Measurements from ENCODE around the gene CYP1A2. TPM values are rescaled to one million over a fixed set of nuclear protein-coding genes. Genes with fewer than 3 reads are reported as not detected.

The CYP1A2 gene
- total and polyA plus RNA-seq, 8 donors: 0.15 to 0.58 (median 0.31) TPM; not detected in 1

GRCh38 chr15:74802290-74802689, 53.6 kb downstream of the CYP1A2 start:
- H3K4me1 ChIP-seq: peaks cover 7 to 34% of the 10 kb centered on the region in 2 donors
- intact Hi-C loops (cut with DNase I): no loop called here
- no peak for TF ChIP-seq CTCF (IDR thresholded peaks at IDR 0.05)
- H3K27me3 ChIP-seq: no peaks in the 10 kb centered on the region
- DNase-seq: peak in 1 of 4 donors; percentile 79
- ATAC-seq: no peak
- no peak overlapping the region for H3K4me3 ChIP-seq
- H3K36me3 ChIP-seq: peaks cover 0 to 70% of the 10 kb centered on the region in 2 donors
- H3K27ac ChIP-seq: no peak overlapping the region
- H3K9me3 ChIP-seq: no peaks in the 10 kb centered on the region

GRCh38 chr15:74802862-74803447, 54.3 kb downstream of the CYP1A2 start:
- intact Hi-C loops (cut with DNase I): no loop called here
- Histone ChIP-seq H3K27me3 (no peaks in the 10 kb centered on the region), H3K9me3 (no peaks in the 10 kb centered on the region), H3K4me1 (peaks cover 7 to 29% of the 10 kb centered on the region in 2 donors), H3K27ac (no peak overlapping the region), H3K4me3 (no peak overlapping the region), H3K36me3 (peaks cover 0 to 67% of the 10 kb centered on the region in 2 donors)
- ATAC-seq: no peak
- peak in 1 of 4 donors; percentile 72 for DNase-seq
- no peak for TF ChIP-seq CTCF (IDR thresholded peaks at IDR 0.05)

GRCh38 chr15:74804935-74805334, 56.3 kb downstream of the CYP1A2 start:
- Histone ChIP-seq H3K27me3 (no peaks in the 10 kb centered on the region), H3K27ac (no peak overlapping the region), H3K36me3 (peaks cover 0 to 47% of the 10 kb centered on the region in 2 donors), H3K4me3 (no peak overlapping the region), H3K9me3 (no peaks in the 10 kb centered on the region), H3K4me1 (peaks cover 2 to 10% of the 10 kb centered on the region in 2 donors)
- TF ChIP-seq CTCF (IDR thresholded peaks at IDR 0.05): no peak
- DNase-seq (peak in 1 of 4 donors; percentile 12), ATAC-seq (no peak)
- intact Hi-C loops (cut with DNase I): no loop called here

Small RNA genes within 50 kb of the gene (microRNA-seq; reads per million reads assigned to microRNA genes)
- gene MIR4513: 0 reads per million in 2 donors

Other genes starting within 250 kb of the CYP1A2 start
- 10 to 100 TPM in 1 of 2 donors, 1 to 10 TPM in 1; 5.8 to 12.1 TPM for gene ARID3B, start 207.6 kb upstream of the CYP1A2 start, total RNA-seq
- gene ARID3B, start 207.6 kb upstream of the CYP1A2 start, polyA plus RNA-seq (ENCODE audit: insufficient read length in 6 of 6): 10 to 100 TPM in 5 of 6 donors, 1 to 10 TPM in 1; 9.3 to 11.4 (median 11.1) TPM
- gene CLK3, start 133.0 kb upstream of the CYP1A2 start, total RNA-seq: 10 to 100 TPM; 58.0 to 70.0 TPM
- 10 to 100 TPM; 69.1 to 91.0 (median 81.8) TPM for gene CLK3, start 133.0 kb upstream of the CYP1A2 start, polyA plus RNA-seq (ENCODE audit: insufficient read length in 6 of 6)
- gene EDC3, start 52.8 kb upstream of the CYP1A2 start, total RNA-seq: 10 to 100 TPM; 27.9 to 28.0 TPM
- gene EDC3, start 52.8 kb upstream of the CYP1A2 start, polyA plus RNA-seq (ENCODE audit: insufficient read length in 6 of 6): 10 to 100 TPM; 34.9 to 43.6 (median 37.4) TPM
- not detected for gene CYP1A1, start 23.3 kb upstream of the CYP1A2 start, total RNA-seq
- gene CYP1A1, start 23.3 kb upstream of the CYP1A2 start, polyA plus RNA-seq (ENCODE audit: insufficient read length in 6 of 6): 1 to 10 TPM in 2 of 6 donors, under 1 TPM in 4; 0.31 to 1.4 (median 0.86) TPM
- 100 to 1,000 TPM in 1 of 2 donors, 10 to 100 TPM in 1; 52.3 to 101 TPM for gene CSK, start 33.2 kb downstream of the CYP1A2 start, total RNA-seq
- 10 to 100 TPM; 41.5 to 55.9 (median 48.3) TPM for gene CSK, start 33.2 kb downstream of the CYP1A2 start, polyA plus RNA-seq (ENCODE audit: insufficient read length in 6 of 6)
- under 1 TPM in 1 of 2 donors, not detected in 1; 0.39 TPM for gene LMAN1L, start 64.0 kb downstream of the CYP1A2 start, total RNA-seq
- under 1 TPM in 2 of 6 donors, not detected in 4; 0.08 to 0.32 TPM for gene LMAN1L, start 64.0 kb downstream of the CYP1A2 start, polyA plus RNA-seq (ENCODE audit: insufficient read length in 6 of 6)
- gene CPLX3, start 77.8 kb downstream of the CYP1A2 start, total RNA-seq: not detected
- under 1 TPM in 1 of 6 donors, not detected in 5; 0.14 TPM for gene CPLX3, start 77.8 kb downstream of the CYP1A2 start, polyA plus RNA-seq (ENCODE audit: insufficient read length in 6 of 6)
- 10 to 100 TPM; 37.4 to 45.1 TPM for gene ULK3, start 94.3 kb downstream of the CYP1A2 start, total RNA-seq
- 10 to 100 TPM; 27.3 to 44.8 (median 34.9) TPM for gene ULK3, start 94.3 kb downstream of the CYP1A2 start, polyA plus RNA-seq (ENCODE audit: insufficient read length in 6 of 6)
- gene SCAMP2, start 124.5 kb downstream of the CYP1A2 start, total RNA-seq: 100 to 1,000 TPM; 131 to 138 TPM
- 10 to 100 TPM; 42.8 to 56.2 (median 44.8) TPM for gene SCAMP2, start 124.5 kb downstream of the CYP1A2 start, polyA plus RNA-seq (ENCODE audit: insufficient read length in 6 of 6)
- gene MPI, start 141.2 kb downstream of the CYP1A2 start, total RNA-seq: 10 to 100 TPM; 27.8 to 30.7 TPM
- gene MPI, start 141.2 kb downstream of the CYP1A2 start, polyA plus RNA-seq (ENCODE audit: insufficient read length in 6 of 6): 10 to 100 TPM; 60.3 to 69.8 (median 61.1) TPM
- 10 to 100 TPM; 66.0 to 84.7 TPM for gene FAM219B, start 158.0 kb downstream of the CYP1A2 start, total RNA-seq
- gene FAM219B, start 158.0 kb downstream of the CYP1A2 start, polyA plus RNA-seq (ENCODE audit: insufficient read length in 6 of 6): 10 to 100 TPM; 59.2 to 63.2 (median 60.3) TPM
- gene COX5A, start 189.2 kb downstream of the CYP1A2 start, total RNA-seq: 100 to 1,000 TPM; 170 TPM
- gene COX5A, start 189.2 kb downstream of the CYP1A2 start, polyA plus RNA-seq (ENCODE audit: insufficient read length in 6 of 6): 100 to 1,000 TPM; 112 to 131 (median 127) TPM
- gene RPP25, start 207.9 kb downstream of the CYP1A2 start, total RNA-seq: 10 to 100 TPM; 13.8 to 14.1 TPM
- gene RPP25, start 207.9 kb downstream of the CYP1A2 start, polyA plus RNA-seq (ENCODE audit: insufficient read length in 6 of 6): 1 to 10 TPM; 4.0 to 9.5 (median 6.0) TPM
- gene SCAMP5, start 246.7 kb downstream of the CYP1A2 start, total RNA-seq: 10 to 100 TPM in 1 of 2 donors, 1 to 10 TPM in 1; 1.9 to 20.1 TPM
- gene SCAMP5, start 246.7 kb downstream of the CYP1A2 start, polyA plus RNA-seq (ENCODE audit: insufficient read length in 6 of 6): 10 to 100 TPM; 12.7 to 31.3 (median 13.8) TPM

Data from left lung (tissue), 10 donors.